Measurements from ENCODE around the gene PERM1.
A peak's percentile ranks its signal among the peaks of the same experiment; 100 is the strongest.
"Not testable (repeated sequence)": the region's sequence is repeated elsewhere in the genome, so short reads cannot be mapped to it uniquely, and the experiment has no call there.

The PERM1 gene, protein sequence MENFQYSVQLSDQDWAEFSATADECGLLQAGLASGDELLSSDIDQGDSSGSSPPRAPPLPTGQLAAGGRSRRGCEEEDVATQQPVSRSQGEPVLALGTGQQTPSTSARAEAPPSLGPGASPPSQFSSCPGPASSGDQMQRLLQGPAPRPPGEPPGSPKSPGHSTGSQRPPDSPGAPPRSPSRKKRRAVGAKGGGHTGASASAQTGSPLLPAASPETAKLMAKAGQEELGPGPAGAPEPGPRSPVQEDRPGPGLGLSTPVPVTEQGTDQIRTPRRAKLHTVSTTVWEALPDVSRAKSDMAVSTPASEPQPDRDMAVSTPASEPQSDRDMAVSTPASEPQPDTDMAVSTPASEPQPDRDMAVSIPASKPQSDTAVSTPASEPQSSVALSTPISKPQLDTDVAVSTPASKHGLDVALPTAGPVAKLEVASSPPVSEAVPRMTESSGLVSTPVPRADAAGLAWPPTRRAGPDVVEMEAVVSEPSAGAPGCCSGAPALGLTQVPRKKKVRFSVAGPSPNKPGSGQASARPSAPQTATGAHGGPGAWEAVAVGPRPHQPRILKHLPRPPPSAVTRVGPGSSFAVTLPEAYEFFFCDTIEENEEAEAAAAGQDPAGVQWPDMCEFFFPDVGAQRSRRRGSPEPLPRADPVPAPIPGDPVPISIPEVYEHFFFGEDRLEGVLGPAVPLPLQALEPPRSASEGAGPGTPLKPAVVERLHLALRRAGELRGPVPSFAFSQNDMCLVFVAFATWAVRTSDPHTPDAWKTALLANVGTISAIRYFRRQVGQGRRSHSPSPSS

DNA sequence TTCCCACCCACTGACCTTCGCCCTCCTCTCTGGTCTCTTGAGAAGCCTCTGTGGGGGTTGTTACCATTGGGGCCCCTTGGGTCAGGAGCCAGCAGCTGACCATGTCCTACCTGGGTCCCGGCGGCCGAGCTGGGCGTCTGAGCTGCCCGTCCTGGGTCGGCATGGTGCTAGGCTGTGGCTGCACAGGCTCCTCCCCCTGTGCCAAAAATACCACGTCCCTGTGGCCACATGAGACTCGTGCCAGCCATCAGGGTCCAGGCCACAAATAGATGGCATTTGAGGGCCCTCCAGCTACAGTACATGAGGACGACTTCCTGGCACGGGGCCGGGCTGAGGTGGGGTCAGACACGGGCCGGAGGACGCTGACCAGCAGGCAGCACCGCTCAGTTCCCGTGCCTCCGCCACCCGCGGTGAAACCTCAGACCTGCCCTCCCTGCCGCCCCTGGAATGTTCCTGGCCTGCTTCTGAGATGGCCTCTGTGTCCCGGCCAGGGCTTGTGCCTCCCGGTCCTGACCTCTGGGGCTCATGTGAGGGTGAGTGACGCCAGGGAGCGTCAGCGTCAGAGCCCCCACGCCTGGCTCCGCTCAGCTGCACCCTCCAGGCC lies at the start of gene PERM1:
Gene PERM1, minus strand, starts transcription at position 139 of the 604 bp plus-strand sequence. CDS start 1,064 bp downstream, outside the sequence.
- no peak for DNase-seq (ENCODE audit: low read depth)

DNA sequence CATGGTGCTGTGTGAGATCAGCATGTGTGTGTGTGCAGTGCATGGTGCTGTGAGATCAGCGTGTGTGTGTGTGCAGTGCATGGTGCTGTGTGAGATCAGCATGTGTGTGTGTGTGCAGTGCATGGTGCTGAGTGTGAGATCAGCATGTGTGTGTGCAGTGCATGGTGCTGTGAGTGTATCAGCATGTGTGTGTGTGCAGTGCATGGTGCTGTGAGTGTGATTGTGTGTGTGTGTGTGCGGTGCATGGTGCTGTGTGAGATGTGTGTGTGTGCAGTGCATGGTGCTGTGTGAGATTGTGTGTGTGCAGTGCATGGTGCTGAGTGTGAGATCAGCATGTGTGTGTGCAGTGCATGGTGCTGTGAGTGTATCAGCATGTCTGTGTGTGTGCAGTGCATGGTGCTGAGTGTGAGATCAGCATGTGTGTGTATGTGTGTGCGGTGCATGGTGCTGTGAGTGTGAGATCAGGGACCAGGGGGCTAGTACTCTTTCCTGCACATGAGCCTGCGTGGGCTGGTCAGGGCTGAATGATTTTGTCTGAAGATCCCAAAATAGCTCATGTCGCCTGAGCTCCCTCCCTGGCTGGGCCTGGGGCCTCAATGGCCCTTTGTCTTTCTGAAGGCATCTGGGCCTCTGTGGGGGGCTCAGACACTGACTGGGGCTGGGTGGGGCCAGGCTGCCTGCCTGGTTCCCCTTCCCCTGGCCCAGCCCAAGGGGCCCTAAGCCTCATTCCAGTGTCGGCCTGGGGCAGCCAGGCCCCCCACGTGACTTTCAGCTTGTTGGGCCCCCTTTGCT lies 49.2 kb upstream of the PERM1 start:
- not testable (repeated sequence) for DNase-seq (ENCODE audit: low read depth)

DNA sequence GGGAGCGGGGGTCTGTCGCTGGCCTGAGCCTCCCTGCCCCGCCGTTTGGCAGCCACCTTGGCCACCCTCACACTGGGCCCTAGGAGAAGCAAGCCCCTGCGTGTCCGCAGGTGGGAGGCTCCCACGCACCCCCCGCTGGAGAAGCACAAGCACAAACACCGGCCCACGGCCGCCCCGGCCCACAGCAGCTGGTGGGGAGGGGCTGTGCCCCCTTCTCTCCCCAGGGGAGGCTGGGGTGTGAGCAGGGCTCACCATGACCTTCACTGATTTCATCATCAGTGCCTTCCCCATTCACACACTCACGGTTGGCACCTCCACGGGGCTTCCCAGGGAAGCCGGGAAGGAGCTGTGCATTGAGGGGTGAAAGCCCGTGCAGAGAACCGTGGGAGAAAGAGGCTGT lies 45.9 kb upstream of the PERM1 start:
- no peak for DNase-seq (ENCODE audit: low read depth)

DNA sequence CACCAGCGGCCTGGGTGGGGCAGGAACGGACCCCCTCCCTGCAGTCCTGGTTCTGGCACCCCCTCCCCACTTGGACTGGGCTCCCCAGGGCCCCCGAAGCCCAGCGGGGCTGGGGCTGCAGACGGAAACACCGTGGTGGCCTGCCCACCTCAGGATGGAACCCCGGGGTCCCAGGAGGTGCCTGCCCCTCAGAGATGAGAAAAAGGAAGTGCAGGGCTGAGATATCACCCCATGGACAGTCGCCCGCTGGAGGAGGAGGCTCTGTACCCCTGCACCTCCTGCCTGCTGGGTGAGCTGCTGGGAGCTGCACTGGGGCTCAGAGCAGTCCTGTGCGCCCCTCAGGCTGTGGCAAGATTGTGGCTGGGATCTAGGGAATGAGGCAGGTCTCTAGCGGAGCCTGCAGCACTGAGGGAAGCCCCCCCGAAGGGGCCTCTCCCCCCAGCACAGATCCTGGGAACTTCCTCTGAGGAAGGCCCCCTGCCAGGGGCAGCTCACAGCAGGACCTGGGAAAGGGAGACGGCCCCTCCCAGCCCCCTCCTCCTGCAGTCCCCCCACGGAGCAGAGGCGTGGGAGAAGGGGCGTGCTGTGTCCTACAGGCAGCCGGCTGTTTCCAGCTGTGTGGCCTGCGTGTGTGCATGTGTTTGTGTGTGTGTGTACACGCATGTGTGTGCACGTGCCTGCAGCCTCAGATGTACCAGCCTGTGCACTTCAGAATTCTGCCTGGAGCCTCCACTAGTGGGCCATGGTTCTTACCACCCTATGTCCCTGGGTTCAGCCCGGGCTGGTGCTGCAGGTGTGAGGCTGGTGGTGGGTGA lies 44.9 kb upstream of the PERM1 start:
- no peak for DNase-seq (ENCODE audit: low read depth)

DNA sequence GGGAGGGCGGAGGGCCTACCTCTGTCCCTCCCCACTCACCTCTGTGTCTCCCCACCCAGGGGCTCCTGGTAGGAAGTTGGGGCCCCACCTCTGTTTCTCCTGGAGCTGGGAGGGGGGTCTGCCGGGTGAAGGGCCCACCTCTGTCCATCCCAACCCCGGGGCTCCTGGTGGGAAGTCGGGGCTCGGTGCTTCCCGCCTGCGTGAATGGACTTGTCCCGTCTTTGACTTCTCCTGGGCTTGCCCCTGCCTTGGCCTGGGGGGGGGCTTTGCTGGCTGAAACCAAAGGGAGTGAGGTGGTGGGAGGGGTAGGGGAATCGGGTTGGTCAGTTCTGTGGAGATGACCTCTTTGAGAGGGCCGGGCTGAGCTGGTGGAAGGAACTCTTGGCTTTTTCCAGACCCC lies 43.8 kb upstream of the PERM1 start:
- DNase-seq (ENCODE audit: low read depth) = no peak

DNA sequence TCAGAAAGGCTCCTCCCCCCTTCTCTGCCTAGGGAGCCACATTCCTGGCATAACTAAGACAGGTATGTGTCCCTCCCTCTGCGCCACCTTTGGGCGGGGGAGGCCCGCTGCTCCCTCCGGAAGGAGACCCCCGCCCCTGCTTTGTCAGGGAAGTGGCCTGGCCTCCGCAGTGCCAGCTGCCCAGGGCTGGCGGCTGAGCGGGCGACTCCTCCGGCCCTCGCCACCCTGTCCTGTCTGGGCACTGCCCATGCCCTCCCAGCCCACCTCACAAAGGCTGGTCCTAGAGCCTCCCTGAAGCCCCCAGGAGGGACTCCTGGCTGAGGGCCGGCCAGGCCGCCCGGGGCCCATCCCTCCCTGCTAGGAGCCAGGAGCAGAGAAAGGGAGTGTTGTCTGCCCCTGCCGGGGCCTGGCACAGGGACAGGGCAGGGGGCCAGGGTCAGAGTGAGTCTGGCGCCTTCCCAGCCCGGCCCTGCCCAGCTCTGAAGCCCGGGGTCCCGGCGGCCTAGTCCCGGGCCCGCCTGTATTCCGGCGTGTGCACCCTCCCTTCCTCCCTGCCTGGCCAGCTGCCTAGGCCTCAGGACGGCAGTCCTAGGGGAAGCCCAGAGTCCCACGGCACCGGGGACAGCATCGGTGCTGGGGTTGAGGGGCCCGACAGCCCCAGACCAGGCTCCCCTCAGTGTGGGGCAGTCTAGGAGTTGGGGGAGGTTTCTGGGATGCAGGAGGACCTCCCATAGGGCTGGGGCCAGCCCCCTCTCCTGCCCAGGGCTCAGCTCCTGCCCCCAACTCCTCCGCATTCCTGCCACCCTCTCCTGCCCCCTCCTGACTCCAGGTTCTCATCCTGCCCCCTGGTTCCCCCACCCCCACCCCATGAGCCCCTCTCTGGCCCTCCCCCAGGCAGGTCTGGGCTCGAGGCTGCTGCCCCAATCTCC lies 43.1 kb upstream of the PERM1 start:
- peak; percentile 73 for DNase-seq (ENCODE audit: low read depth)

DNA sequence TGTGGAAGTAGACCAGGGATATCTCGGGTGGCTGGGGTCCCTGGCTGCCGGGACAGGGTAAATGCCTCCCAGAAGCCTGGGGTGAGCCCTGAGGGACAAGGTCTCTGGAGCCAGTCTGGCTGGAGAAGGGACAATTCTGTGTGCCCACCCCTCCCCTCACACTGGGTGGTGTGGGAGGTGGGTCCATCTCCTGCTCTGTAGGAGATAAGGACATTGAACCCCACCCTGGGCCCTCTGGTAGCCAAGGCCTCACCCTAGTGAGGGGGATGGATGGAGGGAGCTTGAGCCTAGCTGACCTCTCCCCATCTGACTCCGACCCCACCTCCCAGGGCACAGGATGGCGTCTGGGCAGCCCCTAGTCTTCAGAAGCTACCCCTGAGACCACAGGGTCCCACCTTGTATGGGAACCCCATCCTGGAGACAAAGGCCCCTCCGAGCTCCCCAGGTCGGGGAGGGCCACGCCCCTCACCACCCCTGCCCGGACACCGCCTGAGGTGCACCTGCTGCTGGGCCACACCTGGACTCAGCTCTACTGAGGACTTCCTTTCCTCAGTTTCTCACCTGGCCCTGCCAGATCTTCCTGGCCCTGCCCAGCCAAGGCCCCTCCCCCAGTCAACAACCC lies 42.4 kb upstream of the PERM1 start:
- DNase-seq (ENCODE audit: low read depth) = no peak

DNA sequence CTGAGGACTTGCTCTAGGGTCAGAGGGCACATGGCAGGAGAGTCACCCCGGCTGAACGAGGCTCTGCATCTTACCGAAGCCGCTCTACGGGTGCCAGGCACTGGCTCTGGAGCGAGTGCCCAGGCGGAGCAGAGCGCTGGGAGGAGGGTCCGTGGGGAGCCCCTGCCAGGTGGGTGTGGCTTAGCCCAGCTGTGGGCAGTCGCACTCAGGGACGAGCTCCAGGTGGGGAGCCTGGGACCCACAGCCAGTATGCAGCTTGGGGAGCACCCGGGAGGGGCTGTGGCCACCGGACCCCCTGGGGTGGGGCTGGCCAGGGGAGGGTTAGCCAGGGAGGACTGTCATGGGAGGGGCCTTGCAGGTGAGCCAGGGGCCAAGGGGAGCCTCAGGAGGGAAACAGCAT lies 41.8 kb upstream of the PERM1 start:
- DNase-seq (ENCODE audit: low read depth) = no peak

DNA sequence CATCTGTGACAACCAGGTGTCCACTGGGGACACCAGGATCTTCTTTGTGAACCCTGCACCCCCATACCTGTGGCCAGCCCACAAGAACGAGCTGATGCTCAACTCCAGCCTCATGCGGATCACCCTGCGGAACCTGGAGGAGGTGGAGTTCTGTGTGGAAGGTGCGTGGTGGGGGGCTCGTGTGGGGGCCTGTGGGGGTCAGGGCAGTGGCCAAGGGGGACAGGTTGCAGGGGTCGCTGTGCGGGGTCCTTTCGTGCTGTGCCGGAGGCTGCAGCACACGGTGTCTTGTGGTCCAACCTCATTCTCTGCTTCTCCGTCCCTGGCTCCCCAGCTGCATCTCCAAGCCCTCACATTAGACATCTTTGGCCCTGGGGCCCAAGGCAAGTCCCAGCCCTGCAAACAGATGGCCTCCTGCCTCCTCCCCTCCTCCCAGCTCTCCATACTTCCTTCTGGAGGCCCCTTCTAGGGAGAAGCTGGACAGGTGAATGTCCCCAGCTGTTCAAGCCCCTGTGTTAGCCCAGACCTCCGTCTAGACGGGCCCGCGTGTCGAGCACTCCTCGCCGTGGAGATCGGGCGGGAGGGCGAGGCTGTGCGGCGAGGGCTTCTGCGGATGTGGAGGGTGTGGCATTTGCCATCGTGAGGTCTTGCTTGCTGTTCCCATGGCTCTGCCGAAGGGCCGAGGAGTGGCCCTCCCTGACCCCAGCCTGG lies 40.6 kb upstream of the PERM1 start:
- no peak for DNase-seq (ENCODE audit: low read depth)

DNA sequence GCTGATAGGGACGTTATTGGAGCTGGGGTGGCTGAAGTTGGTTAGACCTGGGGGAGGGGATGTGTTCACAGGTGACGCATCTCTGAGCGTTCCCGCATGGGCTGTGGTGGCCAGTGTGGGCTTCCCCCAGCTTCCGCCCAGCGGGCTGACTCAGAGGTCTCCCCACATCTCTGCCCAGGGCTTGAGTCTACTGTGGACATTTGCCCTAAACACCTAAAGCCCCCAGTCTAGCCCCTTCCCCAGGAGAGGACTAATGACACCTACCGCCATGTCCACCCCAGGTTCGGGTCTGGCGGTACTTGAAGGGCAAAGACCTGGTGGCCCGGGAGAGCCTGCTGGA lies 40.0 kb upstream of the PERM1 start:
- DNase-seq (ENCODE audit: low read depth) = peak; percentile 94

DNA sequence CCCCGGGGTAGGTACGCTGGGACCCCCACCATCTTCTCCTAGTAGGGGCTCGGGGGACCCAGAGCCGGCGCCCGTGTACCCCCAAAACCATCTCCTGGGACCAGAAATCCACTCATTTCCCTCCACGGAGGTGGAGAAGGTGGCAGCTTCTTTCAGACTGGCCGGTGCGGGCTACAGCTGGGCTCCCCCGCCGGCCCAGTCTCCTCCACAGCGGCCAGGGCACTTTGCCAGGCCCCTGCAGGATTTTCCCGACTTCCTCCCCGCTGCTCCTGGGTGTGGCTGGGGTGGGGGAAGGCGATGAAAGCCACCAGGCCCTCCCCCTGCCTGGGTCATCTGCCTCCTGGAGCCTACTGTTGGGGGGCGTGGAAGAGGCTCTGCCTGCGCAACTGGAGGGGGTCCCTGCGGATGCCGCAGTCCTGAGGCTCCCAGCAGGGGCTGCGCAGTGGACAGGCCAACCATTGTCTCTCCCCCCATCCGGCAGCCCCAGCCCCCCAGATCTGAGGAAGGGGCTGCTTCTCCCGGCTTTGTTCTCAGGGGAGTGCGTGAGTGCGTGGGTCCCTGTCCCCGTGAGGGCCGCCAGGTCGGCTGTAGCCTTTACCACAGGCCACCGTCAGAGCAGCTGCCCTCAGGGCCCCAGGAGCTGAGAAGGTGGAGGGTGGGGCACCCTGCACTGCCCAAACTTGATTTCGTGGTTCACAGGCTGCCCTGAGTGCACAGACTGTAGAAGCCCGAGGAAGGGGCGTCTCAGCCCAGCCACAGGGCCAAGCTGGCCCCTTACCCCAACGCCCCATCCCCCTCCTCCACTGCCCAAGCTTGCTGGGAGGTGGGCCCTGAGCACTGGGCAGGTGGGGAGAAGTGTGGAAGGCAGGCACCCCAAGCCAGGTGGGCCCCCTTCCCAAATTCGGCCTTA lies 39.4 kb upstream of the PERM1 start:
- DNase-seq (ENCODE audit: low read depth) = peak; percentile 88

DNA sequence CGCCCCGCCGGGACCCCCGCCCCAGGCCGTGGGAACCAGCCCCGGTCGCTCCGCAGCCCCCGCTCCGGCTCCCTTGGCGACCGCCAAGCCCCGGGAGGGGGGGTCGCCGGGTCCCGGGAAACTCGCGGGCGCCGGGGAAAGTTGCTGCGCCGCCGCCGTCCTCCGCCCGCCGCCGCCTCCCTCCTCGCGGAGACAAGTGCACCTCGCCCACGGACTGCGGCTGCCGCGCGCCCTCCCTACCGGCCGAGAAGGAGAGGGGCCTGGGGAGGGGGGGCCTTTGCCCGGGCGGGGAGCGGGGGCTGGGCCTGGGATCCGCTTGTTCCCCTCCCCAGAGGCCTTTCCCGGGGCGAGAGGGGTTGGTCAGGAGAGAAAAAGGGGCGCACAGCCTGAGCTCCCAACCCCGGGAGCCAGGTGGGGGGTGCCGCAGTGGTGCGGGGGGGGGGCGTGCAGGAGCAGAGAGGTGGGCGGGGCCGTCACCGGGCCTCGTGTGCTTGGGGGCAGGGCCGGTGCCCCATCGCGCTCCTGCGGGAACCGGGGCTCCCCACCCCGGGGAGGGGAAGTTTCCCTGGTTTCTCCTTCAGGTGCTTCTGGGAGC lies 38.6 kb upstream of the PERM1 start:
- DNase-seq (ENCODE audit: low read depth) = peak; percentile 56

DNA sequence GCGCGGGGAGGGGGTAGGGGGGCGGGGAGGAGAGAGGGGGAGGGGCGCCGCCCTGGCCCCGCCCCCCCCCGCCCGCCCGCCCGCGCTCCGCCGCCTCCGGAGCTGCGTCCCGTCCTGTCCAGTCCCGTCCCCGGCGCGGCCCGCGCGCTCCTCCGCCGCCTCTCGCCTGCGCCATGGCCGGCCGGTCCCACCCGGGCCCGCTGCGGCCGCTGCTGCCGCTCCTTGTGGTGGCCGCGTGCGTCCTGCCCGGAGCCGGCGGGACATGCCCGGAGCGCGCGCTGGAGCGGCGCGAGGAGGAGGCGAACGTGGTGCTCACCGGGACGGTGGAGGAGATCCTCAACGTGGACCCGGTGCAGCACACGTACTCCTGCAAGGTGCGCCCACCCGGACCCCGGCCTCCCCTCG lies 38.1 kb upstream of the PERM1 start, which contains the start of gene AGRN:
Gene AGRN, plus strand, starts transcription at position 121 of the 405 bp plus-strand sequence. Its CDS starts 53 bp downstream, at position 174.
- DNase-seq (ENCODE audit: low read depth) = peak; percentile 48

DNA sequence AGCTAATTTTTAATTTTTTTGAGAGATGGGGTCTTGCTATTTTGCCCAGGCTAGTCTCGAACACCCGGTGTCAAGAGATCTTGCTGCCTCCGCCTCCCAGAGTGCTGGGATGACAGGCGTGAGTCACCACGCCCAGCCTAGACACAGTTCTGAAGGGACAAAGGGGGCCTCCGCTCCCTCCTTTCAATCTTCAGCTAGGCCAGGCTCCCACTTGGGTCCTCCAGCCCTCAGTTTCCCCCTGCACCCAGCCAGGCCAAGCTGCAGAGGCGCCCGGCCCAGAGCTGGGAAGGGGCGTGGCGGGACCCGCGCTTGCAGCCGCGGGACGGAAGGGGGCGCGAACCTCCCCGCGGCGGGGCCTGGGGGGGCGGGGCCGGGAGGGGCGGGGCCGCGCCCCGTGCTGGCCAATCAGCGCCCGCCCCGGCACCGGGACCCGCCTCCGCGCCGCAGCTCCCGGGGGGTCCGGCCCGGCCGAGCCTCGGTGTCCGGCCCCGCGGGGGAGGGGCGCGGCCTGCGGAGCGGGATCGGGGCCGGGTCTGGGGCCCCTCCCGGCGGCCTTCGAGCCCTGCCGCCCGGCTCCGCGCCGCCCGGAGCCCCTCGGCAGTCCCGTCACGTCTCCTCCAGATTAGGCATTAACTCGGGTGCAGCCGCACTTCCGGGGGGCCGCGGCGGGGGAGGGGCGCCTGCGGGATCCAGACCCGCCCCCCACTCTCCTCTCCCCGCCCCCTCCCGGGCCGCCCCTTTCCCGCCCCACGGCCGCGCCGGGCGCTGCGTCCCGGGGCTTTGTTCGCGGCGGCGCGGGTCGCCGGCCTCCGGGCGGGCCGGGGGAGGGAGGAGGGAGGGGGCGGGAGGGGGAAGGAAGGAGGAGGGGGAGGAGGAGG lies 37.5 kb upstream of the PERM1 start:
- peak; percentile 84 for DNase-seq (ENCODE audit: low read depth)

DNA sequence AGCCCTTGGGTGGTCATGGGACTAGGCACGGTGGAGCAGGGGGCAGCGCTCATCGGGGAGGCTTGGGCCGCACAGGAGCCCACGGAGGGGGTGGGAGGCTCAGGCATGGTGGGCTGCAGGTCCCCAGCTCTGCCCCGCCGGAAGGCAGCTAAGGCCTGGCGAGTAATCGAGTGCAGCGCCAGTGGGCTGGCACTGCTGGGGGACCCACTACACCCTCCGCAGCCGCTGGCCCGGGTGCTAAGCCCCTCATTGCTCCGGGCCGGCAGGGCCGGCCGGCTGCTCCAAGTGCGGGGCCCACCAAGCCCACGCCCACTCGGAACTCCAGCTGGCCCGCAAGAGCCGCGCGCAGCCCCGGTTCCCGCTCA lies 36.4 kb upstream of the PERM1 start:
- not testable (repeated sequence) for DNase-seq (ENCODE audit: low read depth)
